ENCODE results near the gene SMARCA1. TPM values are rescaled to one million over a fixed set of nuclear protein-coding genes. Genes with fewer than 3 reads are reported as not detected.

The SMARCA1 gene
- total RNA-seq, 1 experiment from 2014 or later: 46.1 TPM

DNA sequence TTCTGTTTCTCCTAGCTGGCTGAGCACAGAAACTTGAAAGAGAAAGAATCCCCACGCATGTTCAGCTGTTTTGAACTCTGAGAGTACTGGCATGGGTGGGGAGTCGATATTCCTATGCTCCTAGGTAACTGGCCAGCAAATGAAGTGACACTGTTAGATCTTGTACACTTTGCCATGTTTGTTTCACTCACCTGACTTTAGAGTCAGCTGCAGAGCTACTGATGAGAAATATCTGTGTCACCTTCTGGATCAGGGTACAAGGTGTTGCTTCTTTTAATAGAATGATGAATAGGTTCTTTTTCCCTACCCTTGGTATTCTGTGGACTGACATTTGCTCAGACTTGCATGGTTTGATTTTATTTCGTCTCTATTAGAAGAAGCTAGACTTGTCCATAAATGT is 45.1 kb upstream of the SMARCA1 start (continued):
- TF ChIP-seq, protein P1, sequence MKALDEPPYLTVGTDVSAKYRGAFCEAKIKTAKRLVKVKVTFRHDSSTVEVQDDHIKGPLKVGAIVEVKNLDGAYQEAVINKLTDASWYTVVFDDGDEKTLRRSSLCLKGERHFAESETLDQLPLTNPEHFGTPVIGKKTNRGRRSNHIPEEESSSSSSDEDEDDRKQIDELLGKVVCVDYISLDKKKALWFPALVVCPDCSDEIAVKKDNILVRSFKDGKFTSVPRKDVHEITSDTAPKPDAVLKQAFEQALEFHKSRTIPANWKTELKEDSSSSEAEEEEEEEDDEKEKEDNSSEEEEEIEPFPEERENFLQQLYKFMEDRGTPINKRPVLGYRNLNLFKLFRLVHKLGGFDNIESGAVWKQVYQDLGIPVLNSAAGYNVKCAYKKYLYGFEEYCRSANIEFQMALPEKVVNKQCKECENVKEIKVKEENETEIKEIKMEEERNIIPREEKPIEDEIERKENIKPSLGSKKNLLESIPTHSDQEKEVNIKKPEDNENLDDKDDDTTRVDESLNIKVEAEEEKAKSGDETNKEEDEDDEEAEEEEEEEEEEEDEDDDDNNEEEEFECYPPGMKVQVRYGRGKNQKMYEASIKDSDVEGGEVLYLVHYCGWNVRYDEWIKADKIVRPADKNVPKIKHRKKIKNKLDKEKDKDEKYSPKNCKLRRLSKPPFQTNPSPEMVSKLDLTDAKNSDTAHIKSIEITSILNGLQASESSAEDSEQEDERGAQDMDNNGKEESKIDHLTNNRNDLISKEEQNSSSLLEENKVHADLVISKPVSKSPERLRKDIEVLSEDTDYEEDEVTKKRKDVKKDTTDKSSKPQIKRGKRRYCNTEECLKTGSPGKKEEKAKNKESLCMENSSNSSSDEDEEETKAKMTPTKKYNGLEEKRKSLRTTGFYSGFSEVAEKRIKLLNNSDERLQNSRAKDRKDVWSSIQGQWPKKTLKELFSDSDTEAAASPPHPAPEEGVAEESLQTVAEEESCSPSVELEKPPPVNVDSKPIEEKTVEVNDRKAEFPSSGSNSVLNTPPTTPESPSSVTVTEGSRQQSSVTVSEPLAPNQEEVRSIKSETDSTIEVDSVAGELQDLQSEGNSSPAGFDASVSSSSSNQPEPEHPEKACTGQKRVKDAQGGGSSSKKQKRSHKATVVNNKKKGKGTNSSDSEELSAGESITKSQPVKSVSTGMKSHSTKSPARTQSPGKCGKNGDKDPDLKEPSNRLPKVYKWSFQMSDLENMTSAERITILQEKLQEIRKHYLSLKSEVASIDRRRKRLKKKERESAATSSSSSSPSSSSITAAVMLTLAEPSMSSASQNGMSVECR (CRISPR knock-in tag; IDR thresholded peaks at IDR 0.05; ENCODE audit: borderline replicate concordance): no peak
- TF ChIP-seq ELF4 (CRISPR knock-in tag; IDR thresholded peaks at IDR 0.05; ENCODE audit: low read depth): no peak
- TF ChIP-seq SP1 (CRISPR knock-in tag; conservative IDR thresholded peaks at IDR 0.05): no peak
- TF ChIP-seq, protein P2, sequence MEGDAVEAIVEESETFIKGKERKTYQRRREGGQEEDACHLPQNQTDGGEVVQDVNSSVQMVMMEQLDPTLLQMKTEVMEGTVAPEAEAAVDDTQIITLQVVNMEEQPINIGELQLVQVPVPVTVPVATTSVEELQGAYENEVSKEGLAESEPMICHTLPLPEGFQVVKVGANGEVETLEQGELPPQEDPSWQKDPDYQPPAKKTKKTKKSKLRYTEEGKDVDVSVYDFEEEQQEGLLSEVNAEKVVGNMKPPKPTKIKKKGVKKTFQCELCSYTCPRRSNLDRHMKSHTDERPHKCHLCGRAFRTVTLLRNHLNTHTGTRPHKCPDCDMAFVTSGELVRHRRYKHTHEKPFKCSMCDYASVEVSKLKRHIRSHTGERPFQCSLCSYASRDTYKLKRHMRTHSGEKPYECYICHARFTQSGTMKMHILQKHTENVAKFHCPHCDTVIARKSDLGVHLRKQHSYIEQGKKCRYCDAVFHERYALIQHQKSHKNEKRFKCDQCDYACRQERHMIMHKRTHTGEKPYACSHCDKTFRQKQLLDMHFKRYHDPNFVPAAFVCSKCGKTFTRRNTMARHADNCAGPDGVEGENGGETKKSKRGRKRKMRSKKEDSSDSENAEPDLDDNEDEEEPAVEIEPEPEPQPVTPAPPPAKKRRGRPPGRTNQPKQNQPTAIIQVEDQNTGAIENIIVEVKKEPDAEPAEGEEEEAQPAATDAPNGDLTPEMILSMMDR (IDR thresholded peaks at IDR 0.05): no peak

DNA sequence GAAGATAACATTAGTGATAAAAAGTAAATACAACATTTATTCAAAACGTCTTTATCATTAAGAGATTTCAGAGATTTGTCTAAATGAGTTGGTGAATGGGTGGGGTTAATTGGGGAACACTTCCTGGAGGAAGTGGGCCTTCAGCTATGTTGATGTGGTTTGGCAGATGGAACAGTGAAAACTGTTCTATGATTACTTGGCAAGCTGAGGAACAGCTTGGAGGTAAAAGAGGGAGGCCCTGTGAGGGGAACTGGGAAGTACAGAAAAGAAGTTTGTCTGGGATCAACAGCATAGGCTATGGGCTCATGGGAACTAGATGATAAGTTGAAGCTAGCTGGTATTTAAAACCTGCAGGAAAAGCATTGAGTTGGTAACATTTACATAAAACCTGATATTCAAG is 42.8 kb upstream of the SMARCA1 start:
- TF ChIP-seq ERG (CRISPR knock-in tag; IDR thresholded peaks at IDR 0.05) (no peak), TEAD4 (CRISPR knock-in tag; IDR thresholded peaks at IDR 0.05) (no peak), MAX (CRISPR knock-in tag; IDR thresholded peaks at IDR 0.05) (no peak), USF2 (CRISPR knock-in tag; IDR thresholded peaks at IDR 0.05) (no peak), ZNF232 (CRISPR knock-in tag; IDR thresholded peaks at IDR 0.05) (no peak)
- TF ChIP-seq, protein P3, sequence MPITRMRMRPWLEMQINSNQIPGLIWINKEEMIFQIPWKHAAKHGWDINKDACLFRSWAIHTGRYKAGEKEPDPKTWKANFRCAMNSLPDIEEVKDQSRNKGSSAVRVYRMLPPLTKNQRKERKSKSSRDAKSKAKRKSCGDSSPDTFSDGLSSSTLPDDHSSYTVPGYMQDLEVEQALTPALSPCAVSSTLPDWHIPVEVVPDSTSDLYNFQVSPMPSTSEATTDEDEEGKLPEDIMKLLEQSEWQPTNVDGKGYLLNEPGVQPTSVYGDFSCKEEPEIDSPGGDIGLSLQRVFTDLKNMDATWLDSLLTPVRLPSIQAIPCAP (CRISPR knock-in tag; IDR thresholded peaks at IDR 0.05): no peak
- TF ChIP-seq, protein P4, sequence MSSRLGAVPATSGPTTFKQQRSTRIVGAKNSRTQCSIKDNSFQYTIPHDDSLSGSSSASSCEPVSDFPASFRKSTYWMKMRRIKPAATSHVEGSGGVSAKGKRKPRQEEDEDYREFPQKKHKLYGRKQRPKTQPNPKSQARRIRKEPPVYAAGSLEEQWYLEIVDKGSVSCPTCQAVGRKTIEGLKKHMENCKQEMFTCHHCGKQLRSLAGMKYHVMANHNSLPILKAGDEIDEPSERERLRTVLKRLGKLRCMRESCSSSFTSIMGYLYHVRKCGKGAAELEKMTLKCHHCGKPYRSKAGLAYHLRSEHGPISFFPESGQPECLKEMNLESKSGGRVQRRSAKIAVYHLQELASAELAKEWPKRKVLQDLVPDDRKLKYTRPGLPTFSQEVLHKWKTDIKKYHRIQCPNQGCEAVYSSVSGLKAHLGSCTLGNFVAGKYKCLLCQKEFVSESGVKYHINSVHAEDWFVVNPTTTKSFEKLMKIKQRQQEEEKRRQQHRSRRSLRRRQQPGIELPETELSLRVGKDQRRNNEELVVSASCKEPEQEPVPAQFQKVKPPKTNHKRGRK (CRISPR knock-in tag; IDR thresholded peaks at IDR 0.05; ENCODE audit: borderline replicate concordance): no peak
- TF ChIP-seq, protein P5, sequence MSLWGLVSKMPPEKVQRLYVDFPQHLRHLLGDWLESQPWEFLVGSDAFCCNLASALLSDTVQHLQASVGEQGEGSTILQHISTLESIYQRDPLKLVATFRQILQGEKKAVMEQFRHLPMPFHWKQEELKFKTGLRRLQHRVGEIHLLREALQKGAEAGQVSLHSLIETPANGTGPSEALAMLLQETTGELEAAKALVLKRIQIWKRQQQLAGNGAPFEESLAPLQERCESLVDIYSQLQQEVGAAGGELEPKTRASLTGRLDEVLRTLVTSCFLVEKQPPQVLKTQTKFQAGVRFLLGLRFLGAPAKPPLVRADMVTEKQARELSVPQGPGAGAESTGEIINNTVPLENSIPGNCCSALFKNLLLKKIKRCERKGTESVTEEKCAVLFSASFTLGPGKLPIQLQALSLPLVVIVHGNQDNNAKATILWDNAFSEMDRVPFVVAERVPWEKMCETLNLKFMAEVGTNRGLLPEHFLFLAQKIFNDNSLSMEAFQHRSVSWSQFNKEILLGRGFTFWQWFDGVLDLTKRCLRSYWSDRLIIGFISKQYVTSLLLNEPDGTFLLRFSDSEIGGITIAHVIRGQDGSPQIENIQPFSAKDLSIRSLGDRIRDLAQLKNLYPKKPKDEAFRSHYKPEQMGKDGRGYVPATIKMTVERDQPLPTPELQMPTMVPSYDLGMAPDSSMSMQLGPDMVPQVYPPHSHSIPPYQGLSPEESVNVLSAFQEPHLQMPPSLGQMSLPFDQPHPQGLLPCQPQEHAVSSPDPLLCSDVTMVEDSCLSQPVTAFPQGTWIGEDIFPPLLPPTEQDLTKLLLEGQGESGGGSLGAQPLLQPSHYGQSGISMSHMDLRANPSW (CRISPR knock-in tag; conservative IDR thresholded peaks at IDR 0.05; ENCODE audit: low read depth): no peak
- TF ChIP-seq, protein P6, sequence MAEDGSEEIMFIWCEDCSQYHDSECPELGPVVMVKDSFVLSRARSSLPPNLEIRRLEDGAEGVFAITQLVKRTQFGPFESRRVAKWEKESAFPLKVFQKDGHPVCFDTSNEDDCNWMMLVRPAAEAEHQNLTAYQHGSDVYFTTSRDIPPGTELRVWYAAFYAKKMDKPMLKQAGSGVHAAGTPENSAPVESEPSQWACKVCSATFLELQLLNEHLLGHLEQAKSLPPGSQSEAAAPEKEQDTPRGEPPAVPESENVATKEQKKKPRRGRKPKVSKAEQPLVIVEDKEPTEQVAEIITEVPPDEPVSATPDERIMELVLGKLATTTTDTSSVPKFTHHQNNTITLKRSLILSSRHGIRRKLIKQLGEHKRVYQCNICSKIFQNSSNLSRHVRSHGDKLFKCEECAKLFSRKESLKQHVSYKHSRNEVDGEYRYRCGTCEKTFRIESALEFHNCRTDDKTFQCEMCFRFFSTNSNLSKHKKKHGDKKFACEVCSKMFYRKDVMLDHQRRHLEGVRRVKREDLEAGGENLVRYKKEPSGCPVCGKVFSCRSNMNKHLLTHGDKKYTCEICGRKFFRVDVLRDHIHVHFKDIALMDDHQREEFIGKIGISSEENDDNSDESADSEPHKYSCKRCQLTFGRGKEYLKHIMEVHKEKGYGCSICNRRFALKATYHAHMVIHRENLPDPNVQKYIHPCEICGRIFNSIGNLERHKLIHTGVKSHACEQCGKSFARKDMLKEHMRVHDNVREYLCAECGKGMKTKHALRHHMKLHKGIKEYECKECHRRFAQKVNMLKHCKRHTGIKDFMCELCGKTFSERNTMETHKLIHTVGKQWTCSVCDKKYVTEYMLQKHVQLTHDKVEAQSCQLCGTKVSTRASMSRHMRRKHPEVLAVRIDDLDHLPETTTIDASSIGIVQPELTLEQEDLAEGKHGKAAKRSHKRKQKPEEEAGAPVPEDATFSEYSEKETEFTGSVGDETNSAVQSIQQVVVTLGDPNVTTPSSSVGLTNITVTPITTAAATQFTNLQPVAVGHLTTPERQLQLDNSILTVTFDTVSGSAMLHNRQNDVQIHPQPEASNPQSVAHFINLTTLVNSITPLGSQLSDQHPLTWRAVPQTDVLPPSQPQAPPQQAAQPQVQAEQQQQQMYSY (CRISPR knock-in tag; IDR thresholded peaks at IDR 0.05): no peak
- Mint-ChIP-seq H3K4me1 (peaks cover 12% of the 10 kb centered on the region), H3K27me3 (ENCODE audit: low read depth) (no peaks in the 10 kb centered on the region), H3K36me3 (peaks cover 49% of the 10 kb centered on the region), H3K4me3 (no peak overlapping the region), H3K9me3 (no peaks in the 10 kb centered on the region), H3K27ac (no peak overlapping the region)
- ATAC-seq: no peak
- ChIA-PET CTCF (no interaction called here), POLR2A (no interaction called here)
- no peak for DNase-seq (ENCODE audit: low spot score)

All from WTC11 (cell line).